IMR-90 (cell line): ENCODE measurements around the gene BPGM. TPM values are rescaled to one million over a fixed set of nuclear protein-coding genes. Genes with fewer than 3 reads are reported as not detected.

Experiments
- ATAC-seq: fragments of 200-7000 bp; cut with Tn5 transposase; 2 replicates; pipeline ENCODE4 v1.9.1; 2020; ENCODE audit warnings: low read depth, mild to moderate bottlenecking, moderate library complexity
- BruUV-seq: library from RNA; stranded (reverse); fragments of 400-500 nt; replicated peaks from 2 replicates; lab custom pipeline; 2021; lab: Mats Ljungman, UMichigan
- CTCF ChIA-PET: fragments of 300-600 bp; formaldehyde crosslinking; extraction: SDS; loops from one replicate; lab custom pipeline; 2021; ENCODE audit warnings: antibody characterized with exemption; lab: Yijun Ruan, JAX
- POLR2A ChIA-PET: fragments of 300-600 bp; sonication (Branson Sonifier 250); formaldehyde crosslinking; loops from one replicate; lab custom pipeline; 2022; ENCODE audit warnings: antibody characterized with exemption; ENCODE audit not compliant: unreplicated experiment; lab: Charles Lee
- DNase-seq: peaks from one replicate; pipeline ENCODE4 v3.0.0; 2013
- H2AFZ ChIP-seq: replicated peaks from 2 replicates; pipeline ENCODE3; 2013; ENCODE audit warnings: low read length, mild to moderate bottlenecking; ENCODE audit not compliant: poor library complexity
- H2AK5ac ChIP-seq: 2 replicates; pipeline ENCODE4 v1.6.1; 2013; ENCODE audit warnings: low read depth, low read length, inconsistent platforms
- H2AK9ac ChIP-seq: replicated peaks from 2 replicates; pipeline ENCODE3; 2013; ENCODE audit warnings: mild to moderate bottlenecking, low read depth, low read length, moderate library complexity; ENCODE audit not compliant: poor library complexity
- H2BK120ac ChIP-seq: 2 replicates; pipeline ENCODE4 v1.6.1; 2013; ENCODE audit warnings: low read depth, low read length, inconsistent platforms
- H2BK15ac ChIP-seq: 3 replicates; pipeline ENCODE4 v1.6.1; 2013; ENCODE audit warnings: low read depth, low read length, inconsistent platforms
- H2BK20ac ChIP-seq: 2 replicates; pipeline ENCODE4 v1.6.1; 2013; ENCODE audit warnings: low read depth, mild to moderate bottlenecking, inconsistent platforms, low read length, moderate library complexity
- H2BK5ac ChIP-seq: 2 replicates; pipeline ENCODE4 v1.6.1; 2013; ENCODE audit warnings: mild to moderate bottlenecking, low read depth, low read length, inconsistent platforms; ENCODE audit not compliant: poor library complexity, severe bottlenecking
- H3K14ac ChIP-seq: replicated peaks from 2 replicates; pipeline ENCODE4 v1.6.1; 2013; ENCODE audit warnings: low read depth, low read length, inconsistent platforms
- H3K18ac ChIP-seq: 2 replicates; pipeline ENCODE4 v1.6.1; 2013; ENCODE audit warnings: low read depth, low read length, control low read depth
- H3K23ac ChIP-seq: 2 replicates; pipeline ENCODE4 v1.6.1; 2013; ENCODE audit warnings: low read depth, low read length, inconsistent platforms
- H3K27ac ChIP-seq: 2 replicates; pipeline ENCODE4 v1.5.1; 2013; ENCODE audit warnings: mild to moderate bottlenecking, control low read depth, low read length; ENCODE audit not compliant: insufficient read depth
- H3K27me3 ChIP-seq: 2 replicates; pipeline ENCODE4 v1.6.1; 2013; ENCODE audit warnings: low read length; ENCODE audit not compliant: control insufficient read depth, insufficient read depth
- H3K36me3 ChIP-seq: 2 replicates; pipeline ENCODE4 v1.6.1; 2013; ENCODE audit warnings: low read length, mixed read lengths; ENCODE audit not compliant: control insufficient read depth, insufficient read depth
- H3K4ac ChIP-seq: 2 replicates; pipeline ENCODE4 v1.6.1; 2013; ENCODE audit warnings: low read depth, low read length, inconsistent platforms
- H3K4me1 ChIP-seq: 2 replicates; pipeline ENCODE4 v1.6.1; 2013; ENCODE audit warnings: low read length, mixed read lengths; ENCODE audit not compliant: control insufficient read depth, insufficient read depth
- H3K4me2 ChIP-seq: 2 replicates; pipeline ENCODE4 v1.6.1; 2013; ENCODE audit warnings: low read depth, mild to moderate bottlenecking, control low read depth, low read length, moderate library complexity
- H3K4me3 ChIP-seq: 2 replicates; pipeline ENCODE4 v1.5.1; 2013; ENCODE audit warnings: low read depth, mild to moderate bottlenecking, control low read depth, low read length, moderate library complexity; ENCODE audit not compliant: insufficient read depth
- H3K56ac ChIP-seq: 2 replicates; pipeline ENCODE4 v1.6.1; 2013; ENCODE audit warnings: low read length, inconsistent platforms; ENCODE audit not compliant: insufficient read depth; ENCODE audit errors: extremely low read depth
- H3K79me1 ChIP-seq, 2 experiments: 2 replicates each; pipeline ENCODE4 v1.6.1; 2013; ENCODE audit warnings: low read length in 2 of 2, inconsistent platforms in 1 of 2, low read depth in 1 of 2
- H3K9ac ChIP-seq: 2 replicates; pipeline ENCODE4 v1.6.1; 2013; ENCODE audit warnings: low read depth, low read length, control low read depth
- H3K9me1 ChIP-seq: 2 replicates; pipeline ENCODE4 v1.6.1; 2013; ENCODE audit warnings: low read length, inconsistent platforms; ENCODE audit not compliant: insufficient read depth
- H3K9me3 ChIP-seq: 2 replicates; pipeline ENCODE4 v1.6.1; 2013; ENCODE audit warnings: low read length; ENCODE audit not compliant: control insufficient read depth, insufficient read depth
- H4K20me1 ChIP-seq: 2 replicates; pipeline ENCODE4 v1.6.1; 2013; ENCODE audit warnings: low read length, inconsistent platforms; ENCODE audit not compliant: insufficient read depth
- H4K5ac ChIP-seq: 2 replicates; pipeline ENCODE4 v1.6.1; 2013; ENCODE audit warnings: mild to moderate bottlenecking, low read depth, low read length, control low read depth
- H4K8ac ChIP-seq, 2 experiments: 2 replicates each; pipeline ENCODE4 v1.6.1; 2013; ENCODE audit warnings: low read depth in 2 of 2, low read length in 2 of 2, control low read depth in 1 of 2, inconsistent platforms in 1 of 2
- H4K91ac ChIP-seq: 2 replicates; pipeline ENCODE4 v1.6.1; 2013; ENCODE audit warnings: low read depth, low read length, inconsistent platforms; ENCODE audit not compliant: insufficient read depth
- MAFK ChIP-seq: IDR thresholded peaks from 2 replicates; pipeline ENCODE4 v1.6.1; 2012; ENCODE audit warnings: low read depth, low read length, improper control_type of control experiment
- POLR2A ChIP-seq: IDR thresholded peaks from 2 replicates; pipeline ENCODE4 v1.6.1; 2012; ENCODE audit warnings: mild to moderate bottlenecking, low read depth, low read length
- WGBS, 2 experiments: methylation state at CpG; one replicate each; pipeline versions ENCODE4 v1.1.5 to v1.1.7; 2013; ENCODE audit warnings: missing lambda C conversion rate in 2 of 2; ENCODE audit not compliant: insufficient read length in 1 of 2; ENCODE audit errors: extremely low coverage in 2 of 2; 5-methylcytosine and 5-hydroxymethylcytosine counted together
- dilution Hi-C: fragments of 300-500 bp; cut with HindIII; formaldehyde crosslinking; loops from one replicate; pipeline ENCODE4 v1.14.3; 2018; ENCODE audit warnings: low sequenced_read_pairs; ENCODE audit not compliant: unreplicated experiment
- in situ Hi-C: fragments of 300-500 bp; cut with MboI; formaldehyde crosslinking; loops from 3 replicates; pipeline ENCODE4 v1.14.3; 2019; ENCODE audit warnings: low sequenced_read_pairs, inconsistent platforms, mixed read lengths
- intact Hi-C: fragments of 100-400 bp; cut with micrococcal nuclease; formaldehyde crosslinking; loops from 2 replicates; pipeline ENCODE4 v1.10.0; 2022
- polyA plus RNA-seq, 3 experiments: library from polyadenylated mRNA; depleted of rRNA; stranded (reverse); fragments of >200 nt; gene quantifications; 2 replicates each; pipeline ENCODE4 v1.2.3, GENCODE V29; 2012; ENCODE audit warnings: low replicate concordance in 1 of 3
- total RNA-seq: library from RNA; depleted of rRNA; stranded (reverse); fragments of >200 nt; gene quantifications from 2 replicates; pipeline ENCODE4 v1.2.3, GENCODE V29; 2012

The BPGM gene
- total and polyA plus RNA-seq, 2 of the 4 experiments (the other 2 are of a cell fraction): 18.8 to 20.0 TPM

DNA sequence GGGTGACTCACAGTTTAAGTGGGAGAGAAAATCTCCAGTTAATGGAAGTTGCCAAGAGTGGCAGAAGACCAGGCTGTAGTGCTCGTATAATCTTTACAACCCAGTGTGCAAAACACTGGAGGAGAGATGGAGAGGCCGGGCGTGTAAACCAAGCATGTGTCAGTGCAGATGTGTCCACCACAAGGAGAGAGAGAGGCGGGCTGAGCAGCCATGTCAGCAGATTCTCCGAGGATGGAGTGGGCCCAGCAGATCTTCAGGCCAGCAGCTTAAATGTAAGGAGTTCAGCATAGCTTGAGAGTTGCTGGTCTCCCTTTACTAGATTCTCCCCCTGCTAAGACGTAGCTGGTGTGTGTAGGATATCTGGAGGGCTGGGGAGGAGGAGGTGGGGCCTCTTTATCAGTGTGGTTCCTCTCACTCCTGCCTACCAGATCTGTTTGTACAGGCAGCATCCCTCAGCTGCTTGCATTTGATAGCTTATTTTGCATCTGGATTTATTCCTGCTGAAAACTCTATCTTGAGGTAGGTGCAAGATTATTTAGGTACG, 13.7 kb downstream of the BPGM start:
- peak overlapping the region; percentile 69 for H3K14ac ChIP-seq
- H3K9me1 ChIP-seq: peaks cover 33% of the 10 kb centered on the region
- H3K18ac ChIP-seq: peak overlapping the region; percentile 86
- H2BK120ac ChIP-seq: peak overlapping the region; percentile 83
- peak overlapping the region; percentile 90 for H3K4ac ChIP-seq
- intact Hi-C loops: no loop called here
- H3K79me1 ChIP-seq: peaks cover 44 to 71% of the 10 kb centered on the region in 2 experiments
- DNase-seq (peak; percentile 37), ATAC-seq (peak; percentile 47)
- no peaks in the 10 kb centered on the region for H3K9me3 ChIP-seq
- H3K23ac ChIP-seq: peak overlapping the region; percentile 81
- H4K20me1 ChIP-seq: no peaks in the 10 kb centered on the region
- H2AK9ac ChIP-seq: peak overlapping the region; percentile 8
- H2AFZ ChIP-seq: peak overlapping the region; percentile 48
- H3K56ac ChIP-seq: peak overlapping the region; percentile 56; the same call in 1 of the 2 replicates
- BruUV-seq: no TSS peak
- H2BK20ac ChIP-seq: peak overlapping the region; percentile 86
- H4K8ac ChIP-seq: peak overlapping the region; percentile 73 to 77
- peaks cover 5% of the 10 kb centered on the region for H3K36me3 ChIP-seq
- ChIA-PET POLR2A (interaction anchor here (0.9 kb wide), 1 partner anchor 14 kb away, joined by 3 read pairs; no protein-coding TSS in a partner anchor), CTCF (interaction anchor here (0.6 to 1.0 kb wide), 2 partner anchors 28 to 30 kb away, joined by 3 read pairs; no protein-coding TSS in a partner anchor)
- H3K4me1 ChIP-seq: peaks cover 26% of the 10 kb centered on the region
- H3K4me3 ChIP-seq: no peak overlapping the region
- H4K5ac ChIP-seq: peak overlapping the region; percentile 77
- peak overlapping the region; percentile 86 for H4K91ac ChIP-seq
- H3K27ac ChIP-seq: peak overlapping the region; percentile 96
- in situ Hi-C loops: no loop called here
- peak overlapping the region; percentile 62; the same call in 2 of the 3 replicates for H2BK15ac ChIP-seq
- H2BK5ac ChIP-seq: peak overlapping the region; percentile 95
- peak; percentile 67 for TF ChIP-seq MAFK
- TF ChIP-seq POLR2A: no peak
- peak overlapping the region; percentile 72 for H2AK5ac ChIP-seq
- H3K4me2 ChIP-seq: peak overlapping the region; percentile 65
- peak overlapping the region; percentile 66 for H3K9ac ChIP-seq
- WGBS, 2 experiments: 61% methylated on average over 3 of the region's 7 CpGs; no CpG with 5 or more reads in 1 of the 2 experiments
- no peaks in the 10 kb centered on the region for H3K27me3 ChIP-seq
- dilution Hi-C loops: no loop called here
